Left lung (tissue), 10 donors: ENCODE data around the gene YJEFN3. TPM values are rescaled to one million over a fixed set of nuclear protein-coding genes. Genes with fewer than 3 reads are reported as not detected.
A peak's percentile ranks its signal among the peaks of the same experiment; 100 is the strongest.

ENCODE experiments used
- ATAC-seq: fragments of 200-7000 bp; cut with Tn5 transposase; one replicate; pipeline ENCODE4 v1.9.1; 2020; ENCODE audit warnings: moderate library complexity
- DNase-seq, 4 donors: peaks; one replicate each; pipeline ENCODE4 v3.0.0-alpha.2; 2013 to 2020
- H3K27ac ChIP-seq, 2 donors: fragments of 200-600 bp; sonication (generic) in 1 of 2; one replicate each; pipeline versions ENCODE4 v1.5.0 to v1.8.0; 2020 to 2021
- H3K27me3 ChIP-seq, 2 donors: fragments of 200-600 bp; sonication (generic) in 1 of 2; one replicate each; pipeline versions ENCODE4 v1.5.0 to v1.8.0; 2020 to 2021
- H3K36me3 ChIP-seq, 2 donors: fragments of 200-600 bp; sonication (generic) in 1 of 2; one replicate each; pipeline versions ENCODE4 v1.5.0 to v1.8.0; 2020 to 2021
- H3K4me1 ChIP-seq, 2 donors: fragments of 200-600 bp; one replicate each; pipeline ENCODE4 v1.8.0; 2021
- H3K4me3 ChIP-seq, 2 donors: fragments of 200-600 bp; sonication (generic) in 1 of 2; one replicate each; pipeline versions ENCODE4 v1.5.0 to v1.8.0; 2020 to 2021; ENCODE audit warnings: mild to moderate bottlenecking in 1 of 2
- H3K9me3 ChIP-seq, 2 donors: fragments of 200-600 bp; sonication (generic) in 1 of 2; one replicate each; pipeline versions ENCODE4 v1.5.0 to v1.8.0; 2020 to 2021
- intact Hi-C, 2 donors: fragments of 100-400 bp; cut with DNase I; formaldehyde crosslinking; loops; one replicate each; pipeline versions ENCODE4 v1.11.2 to v1.14.2; 2022
- polyA plus RNA-seq, 6 donors: library from polyadenylated mRNA; unstranded; fragments of 120-200 nt; gene quantifications; one replicate each; pipeline ENCODE4 v1.2.1, GENCODE V29; 2013; ENCODE audit not compliant: insufficient read length in 6 of 6
- total RNA-seq, 2 donors: library from RNA; stranded (reverse); fragmentation: NEBNext Ultra II Directional; extraction: Animal tissue kit (Norgen Biotek cat#: 25700); gene quantifications; one replicate each; pipeline ENCODE4 v1.2.1, GENCODE V29; 2021
- TF ChIP-seq, protein P1 (sequence below), 2 donors: fragments of 200-600 bp; sonication (generic) in 1 of 2; IDR thresholded peaks; one replicate each; pipeline versions ENCODE4 v1.5.0 to v1.8.0; 2021; ENCODE audit warnings: antibody characterized with exemption in 2 of 2
- donor health status: DM: no; HTN: yes; CAD: no.
- donor health status: DM: no; HTN: no; CAD: no.

The YJEFN3 gene
- total and polyA plus RNA-seq, 8 donors, result 2.7 to 13.6 (median 11.0) TPM

DNA sequence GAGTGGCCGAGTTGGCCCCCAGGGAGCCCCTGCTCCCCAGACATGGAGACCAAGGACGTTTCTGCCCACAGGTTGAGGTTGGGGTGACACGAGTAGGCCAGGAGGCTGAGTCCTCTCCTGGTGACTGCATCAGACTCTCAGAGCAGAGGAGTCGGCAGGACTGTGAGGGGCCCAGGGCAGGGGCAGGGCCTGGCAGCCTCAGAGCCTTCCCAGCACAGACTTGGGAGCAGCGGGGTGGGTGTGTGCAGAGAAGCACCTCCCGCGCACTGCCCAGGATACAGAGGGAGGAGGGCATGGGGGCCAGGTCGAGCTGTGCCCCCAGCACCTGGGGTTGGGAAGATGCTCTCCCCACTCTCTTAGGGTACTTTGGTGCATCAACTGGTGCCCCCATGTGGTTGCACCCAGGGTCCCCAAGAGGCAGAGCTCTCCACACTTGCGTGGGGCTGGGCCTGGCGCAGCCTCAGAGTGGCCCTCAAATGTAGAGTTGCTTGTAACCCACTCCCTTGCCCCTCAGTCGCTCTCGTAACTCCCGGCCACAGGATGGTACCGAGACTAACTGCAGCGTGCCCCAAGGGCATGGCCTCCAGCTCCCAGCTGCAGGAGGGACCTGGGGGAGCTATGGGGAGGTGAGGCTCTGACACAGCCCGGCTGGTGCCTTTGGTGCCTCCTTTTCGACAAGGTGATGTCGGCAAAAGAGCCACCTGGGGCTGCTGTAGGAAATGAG is 29.3 kb upstream of the YJEFN3 start:
- Histone ChIP-seq H3K27ac (no peak overlapping the region), H3K4me3 (no peak overlapping the region), H3K4me1 (no peaks in the 10 kb centered on the region), H3K36me3 (peaks cover 0 to 100% of the 10 kb centered on the region in 2 donors), H3K9me3 (no peaks in the 10 kb centered on the region), H3K27me3 (no peaks in the 10 kb centered on the region)
- intact Hi-C loops, result no loop called here
- TF ChIP-seq, protein P1, sequence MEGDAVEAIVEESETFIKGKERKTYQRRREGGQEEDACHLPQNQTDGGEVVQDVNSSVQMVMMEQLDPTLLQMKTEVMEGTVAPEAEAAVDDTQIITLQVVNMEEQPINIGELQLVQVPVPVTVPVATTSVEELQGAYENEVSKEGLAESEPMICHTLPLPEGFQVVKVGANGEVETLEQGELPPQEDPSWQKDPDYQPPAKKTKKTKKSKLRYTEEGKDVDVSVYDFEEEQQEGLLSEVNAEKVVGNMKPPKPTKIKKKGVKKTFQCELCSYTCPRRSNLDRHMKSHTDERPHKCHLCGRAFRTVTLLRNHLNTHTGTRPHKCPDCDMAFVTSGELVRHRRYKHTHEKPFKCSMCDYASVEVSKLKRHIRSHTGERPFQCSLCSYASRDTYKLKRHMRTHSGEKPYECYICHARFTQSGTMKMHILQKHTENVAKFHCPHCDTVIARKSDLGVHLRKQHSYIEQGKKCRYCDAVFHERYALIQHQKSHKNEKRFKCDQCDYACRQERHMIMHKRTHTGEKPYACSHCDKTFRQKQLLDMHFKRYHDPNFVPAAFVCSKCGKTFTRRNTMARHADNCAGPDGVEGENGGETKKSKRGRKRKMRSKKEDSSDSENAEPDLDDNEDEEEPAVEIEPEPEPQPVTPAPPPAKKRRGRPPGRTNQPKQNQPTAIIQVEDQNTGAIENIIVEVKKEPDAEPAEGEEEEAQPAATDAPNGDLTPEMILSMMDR (IDR thresholded peaks at IDR 0.05), result no peak
- DNase-seq, result no peak
- no peak for ATAC-seq

GRCh38 chr19:19500975-19501644 is 27.6 kb upstream of the YJEFN3 start:
- intact Hi-C loops, result no loop called here
- H3K9me3 ChIP-seq, result no peaks in the 10 kb centered on the region
- no peak overlapping the region for H3K4me3 ChIP-seq
- peaks cover 0 to 100% of the 10 kb centered on the region in 2 donors for H3K36me3 ChIP-seq
- ATAC-seq (no peak), DNase-seq (peak in 1 of 4 donors; percentile 67)
- no peaks in the 10 kb centered on the region for H3K4me1 ChIP-seq
- H3K27ac ChIP-seq, result no peak overlapping the region
- no peaks in the 10 kb centered on the region for H3K27me3 ChIP-seq
- TF ChIP-seq, protein P1 (IDR thresholded peaks at IDR 0.05), result no peak

DNA sequence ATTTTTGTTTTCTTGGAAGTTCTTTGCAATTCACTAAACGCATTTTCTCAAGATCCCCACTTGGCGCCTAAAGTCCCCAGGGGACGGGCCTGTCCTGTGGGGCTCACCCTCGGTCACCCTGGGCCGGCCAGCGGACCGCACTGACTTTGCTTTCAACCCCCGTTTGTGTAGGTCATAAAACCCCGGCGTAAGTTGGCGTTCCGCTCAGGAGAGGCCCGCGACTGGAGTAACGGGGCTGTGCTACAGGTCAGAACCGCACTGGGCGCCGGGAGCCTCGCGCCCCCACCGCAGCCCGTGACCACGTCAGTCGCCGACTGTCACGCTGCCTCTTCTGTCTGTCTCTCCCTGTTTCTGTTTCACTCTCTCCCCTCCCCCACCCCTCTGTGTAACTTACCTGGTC is 26.9 kb upstream of the YJEFN3 start:
- intact Hi-C loops, result no loop called here
- Histone ChIP-seq H3K27me3 (no peaks in the 10 kb centered on the region), H3K27ac (no peak overlapping the region), H3K4me3 (no peak overlapping the region), H3K36me3 (peaks cover 0 to 100% of the 10 kb centered on the region in 2 donors), H3K9me3 (no peaks in the 10 kb centered on the region), H3K4me1 (no peaks in the 10 kb centered on the region)
- ATAC-seq (no peak), DNase-seq (no peak)
- TF ChIP-seq, protein P1 (IDR thresholded peaks at IDR 0.05), result no peak

DNA sequence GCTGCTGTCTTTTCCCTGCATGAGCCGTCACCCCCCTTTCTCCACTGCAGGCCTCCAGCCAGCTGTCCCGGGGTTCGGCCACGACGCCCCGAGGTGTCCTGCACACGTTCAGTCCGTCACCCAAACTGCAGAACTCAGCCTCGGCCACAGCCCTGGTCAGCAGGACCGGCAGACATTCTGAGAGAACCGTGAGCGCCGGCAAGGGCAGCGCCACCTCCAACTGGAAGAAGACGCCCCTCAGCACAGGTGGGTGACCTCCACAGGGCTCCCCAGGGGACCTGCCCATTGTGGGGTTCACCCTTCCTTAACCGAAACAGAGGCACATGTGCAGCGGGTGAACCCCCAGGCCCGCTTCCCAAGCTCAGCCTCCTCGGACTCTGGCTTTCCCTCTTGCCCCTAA is 26.4 kb upstream of the YJEFN3 start:
- TF ChIP-seq, protein P1 (IDR thresholded peaks at IDR 0.05), result no peak
- Histone ChIP-seq H3K27ac (no peak overlapping the region), H3K9me3 (no peaks in the 10 kb centered on the region), H3K27me3 (no peaks in the 10 kb centered on the region), H3K36me3 (peaks cover 0 to 100% of the 10 kb centered on the region in 2 donors), H3K4me1 (no peaks in the 10 kb centered on the region), H3K4me3 (no peak overlapping the region)
- ATAC-seq (no peak), DNase-seq (no peak)
- intact Hi-C loops, result no loop called here

DNA sequence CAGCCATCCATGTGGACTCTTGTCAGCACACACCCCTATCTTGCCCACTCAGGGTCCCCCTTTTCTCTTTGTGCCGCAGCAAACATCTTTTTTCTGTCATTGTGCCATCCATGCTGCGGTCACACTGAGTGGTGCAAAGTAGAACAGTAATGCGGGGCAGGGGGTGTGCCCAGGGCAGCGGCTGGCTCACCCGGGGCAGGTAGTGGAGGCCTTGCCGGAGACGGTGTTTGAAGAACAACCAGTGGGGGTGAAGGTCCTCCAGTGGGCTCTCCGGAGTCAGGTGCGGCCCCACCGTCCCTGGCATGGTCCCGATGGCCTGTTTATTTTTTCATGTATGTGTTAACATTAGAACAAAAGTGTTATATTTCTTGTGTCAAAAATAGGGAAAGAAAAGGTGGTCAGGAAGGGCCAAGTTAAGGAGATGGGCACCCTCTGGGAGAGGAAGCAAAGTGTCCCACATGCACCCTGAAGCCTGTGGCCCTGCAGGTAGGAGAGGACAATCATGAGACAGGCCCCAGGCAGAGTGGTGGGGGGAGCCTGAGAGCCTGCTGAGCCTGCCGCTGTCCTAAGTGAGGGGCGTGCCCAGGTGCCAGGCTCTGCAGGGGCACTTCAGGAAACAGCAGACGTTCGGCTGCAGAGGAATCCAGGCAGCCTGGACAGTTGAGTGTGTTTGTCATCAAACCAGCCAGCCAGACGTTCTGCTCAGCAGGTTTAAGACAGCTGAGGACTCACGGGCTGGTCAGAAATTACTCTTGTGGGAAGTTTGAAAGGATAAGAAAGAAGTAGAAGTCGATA is 25.7 kb upstream of the YJEFN3 start:
- ATAC-seq, result peak; percentile 89
- peaks cover 0 to 100% of the 10 kb centered on the region in 2 donors for H3K36me3 ChIP-seq

More for the DNA sequence above, 25.7 kb upstream of the YJEFN3 start:
- TF ChIP-seq, protein P1 (IDR thresholded peaks at IDR 0.05), result no peak
- Histone ChIP-seq H3K4me3 (no peak overlapping the region), H3K4me1 (no peaks in the 10 kb centered on the region), H3K27me3 (no peaks in the 10 kb centered on the region), H3K27ac (no peak overlapping the region), H3K9me3 (no peaks in the 10 kb centered on the region)
- intact Hi-C loops, result no loop called here
- peak in 3 of 4 donors; percentile 46 to 69 (median 63) for DNase-seq
